NCI-H524 (cell line): ENCODE measurements around the gene ETNPPL.

Experiments used
- DNase-seq, 2 experiments: peaks; one replicate each; lab custom pipeline; 2025; lab: John Stamatoyannopoulos, UW

Gene ETNPPL

GRCh38 chr4:108762559-108763225 is at the start of gene ETNPPL:
Gene ETNPPL (minus strand): TSS chr4:108763053. CDS start chr4:108762898, 155 bp downstream.
- peak; percentile 25 to 28 for DNase-seq

GRCh38 chr4:108811486-108811885 is 48.6 kb upstream of the ETNPPL start:
- no peak for DNase-seq

- DNase-seq: no peak
Observed at GRCh38 chr4:108810087-108810486, 47.2 kb upstream of the ETNPPL start.

- no peak for DNase-seq
Observed at GRCh38 chr4:108804648-108805273, 41.9 kb upstream of the ETNPPL start.

- no peak for DNase-seq
Observed at GRCh38 chr4:108799306-108799705, 36.5 kb upstream of the ETNPPL start.

- DNase-seq: no peak
Observed at GRCh38 chr4:108796173-108796572, 33.3 kb upstream of the ETNPPL start.

- DNase-seq: no peak
Observed at GRCh38 chr4:108795733-108796132, 32.9 kb upstream of the ETNPPL start.

GRCh38 chr4:108794136-108794535 is 31.3 kb upstream of the ETNPPL start:
- no peak for DNase-seq

GRCh38 chr4:108793415-108793814 is 30.6 kb upstream of the ETNPPL start:
- no peak for DNase-seq

- no peak for DNase-seq
Observed at GRCh38 chr4:108788731-108789130, 25.9 kb upstream of the ETNPPL start.

GRCh38 chr4:108787724-108788123 is 24.9 kb upstream of the ETNPPL start:
- no peak for DNase-seq

GRCh38 chr4:108787106-108787505 is 24.3 kb upstream of the ETNPPL start:
- no peak for DNase-seq

- DNase-seq: no peak
Observed at GRCh38 chr4:108786351-108786750, 23.5 kb upstream of the ETNPPL start.

- DNase-seq: no peak
Observed at GRCh38 chr4:108783665-108784463, 21.0 kb upstream of the ETNPPL start.

GRCh38 chr4:108779958-108780357 is 17.1 kb upstream of the ETNPPL start:
- peak; percentile 25 to 39 for DNase-seq

GRCh38 chr4:108777388-108777787 is 14.5 kb upstream of the ETNPPL start:
- DNase-seq: no peak

- no peak for DNase-seq
Observed at GRCh38 chr4:108775921-108776320, 13.1 kb upstream of the ETNPPL start.

- no peak for DNase-seq
Observed at GRCh38 chr4:108774809-108775530, 12.1 kb upstream of the ETNPPL start.

- DNase-seq: no peak
Observed at GRCh38 chr4:108772402-108772801, 9.5 kb upstream of the ETNPPL start.

GRCh38 chr4:108766058-108766457 is 3.2 kb upstream of the ETNPPL start:
- no peak for DNase-seq

- DNase-seq: no peak
Observed at GRCh38 chr4:108763986-108764385, 1.1 kb upstream of the ETNPPL start.

- DNase-seq: no peak
Observed at GRCh38 chr4:108763226-108763593, 357 bp upstream of the ETNPPL start.
